ENCODE results near the gene MTHFD1.

GRCh38 chr14:64507376-64508156, 119.4 kb downstream of the MTHFD1 start:
- no peak for TF ChIP-seq CTCF (conservative IDR thresholded peaks at IDR 0.05)
- TF ChIP-seq ZFX (IDR thresholded peaks at IDR 0.05), result no peak
